Vagina (tissue), 2 donors: ENCODE results near the gene SUDS3. TPM values are rescaled to one million over a fixed set of nuclear protein-coding genes. Genes with fewer than 3 reads are reported as not detected.

Source experiments
- DNase-seq, 2 donors: peaks; one replicate each; pipeline ENCODE4 v3.0.0-alpha.2; 2017; ENCODE audit errors: extremely low spot score in 2 of 2
- H3K27ac ChIP-seq: fragments of 200-600 bp; sonication (generic); one replicate; pipeline ENCODE4 v1.5.1; 2019
- H3K27me3 ChIP-seq: fragments of 200-600 bp; sonication (generic); one replicate; pipeline ENCODE4 v1.5.1; 2019
- H3K36me3 ChIP-seq, 2 donors: fragments of 200-600 bp; sonication (generic); one replicate each; pipeline ENCODE4 v1.5.1; 2017 to 2019
- H3K4me1 ChIP-seq: fragments of 200-600 bp; sonication (generic); one replicate; pipeline ENCODE4 v1.5.1; 2019
- H3K4me3 ChIP-seq, 2 donors: fragments of 200-600 bp; sonication (generic); 1 replicate in 1 of 2; 2 replicates in 1 of 2; pipeline ENCODE4 v1.5.1; 2016 to 2019
- H3K9me3 ChIP-seq: fragments of 200-600 bp; sonication (generic); one replicate; pipeline ENCODE4 v1.5.1; 2019
- POLR2A ChIP-seq, 2 donors: fragments of 450-650 bp; IDR thresholded peaks; one replicate each; pipeline ENCODE4 v1.6.1; 2017; ENCODE audit warnings: antibody characterized with exemption in 2 of 2, mild to moderate bottlenecking in 2 of 2, moderate library complexity in 2 of 2
- POLR2AphosphoS5 ChIP-seq, 2 donors: sonication (generic); formaldehyde crosslinking; IDR thresholded peaks; one replicate each; pipeline ENCODE4 v1.9.0; 2017; ENCODE audit warnings: antibody characterized with exemption in 2 of 2, mild to moderate bottlenecking in 2 of 2, low read depth in 1 of 2; ENCODE audit not compliant: insufficient read depth in 1 of 2
- intact Hi-C: fragments of 100-400 bp; cut with DNase I; formaldehyde crosslinking; loops from one replicate; pipeline ENCODE4 v1.15.1; 2023
- total RNA-seq: library from RNA; depleted of rRNA; stranded (reverse); fragments of >200 nt; gene quantifications from one replicate; pipeline ENCODE4 v1.2.3, GENCODE V29; 2016
- TF ChIP-seq, protein P1 (sequence below), 3 experiments: fragments of 450-650 bp in 2 of 3; fragments of 200-600 bp in 1 of 3; sonication (generic) in 1 of 3; IDR thresholded peaks; one replicate each; pipeline ENCODE4 v1.5.1; 2017 to 2019; ENCODE audit warnings: antibody characterized with exemption in 3 of 3, mild to moderate bottlenecking in 2 of 3, moderate library complexity in 2 of 3

SUDS3 gene, protein sequence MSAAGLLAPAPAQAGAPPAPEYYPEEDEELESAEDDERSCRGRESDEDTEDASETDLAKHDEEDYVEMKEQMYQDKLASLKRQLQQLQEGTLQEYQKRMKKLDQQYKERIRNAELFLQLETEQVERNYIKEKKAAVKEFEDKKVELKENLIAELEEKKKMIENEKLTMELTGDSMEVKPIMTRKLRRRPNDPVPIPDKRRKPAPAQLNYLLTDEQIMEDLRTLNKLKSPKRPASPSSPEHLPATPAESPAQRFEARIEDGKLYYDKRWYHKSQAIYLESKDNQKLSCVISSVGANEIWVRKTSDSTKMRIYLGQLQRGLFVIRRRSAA
- 26.3 TPM for total RNA-seq

DNA sequence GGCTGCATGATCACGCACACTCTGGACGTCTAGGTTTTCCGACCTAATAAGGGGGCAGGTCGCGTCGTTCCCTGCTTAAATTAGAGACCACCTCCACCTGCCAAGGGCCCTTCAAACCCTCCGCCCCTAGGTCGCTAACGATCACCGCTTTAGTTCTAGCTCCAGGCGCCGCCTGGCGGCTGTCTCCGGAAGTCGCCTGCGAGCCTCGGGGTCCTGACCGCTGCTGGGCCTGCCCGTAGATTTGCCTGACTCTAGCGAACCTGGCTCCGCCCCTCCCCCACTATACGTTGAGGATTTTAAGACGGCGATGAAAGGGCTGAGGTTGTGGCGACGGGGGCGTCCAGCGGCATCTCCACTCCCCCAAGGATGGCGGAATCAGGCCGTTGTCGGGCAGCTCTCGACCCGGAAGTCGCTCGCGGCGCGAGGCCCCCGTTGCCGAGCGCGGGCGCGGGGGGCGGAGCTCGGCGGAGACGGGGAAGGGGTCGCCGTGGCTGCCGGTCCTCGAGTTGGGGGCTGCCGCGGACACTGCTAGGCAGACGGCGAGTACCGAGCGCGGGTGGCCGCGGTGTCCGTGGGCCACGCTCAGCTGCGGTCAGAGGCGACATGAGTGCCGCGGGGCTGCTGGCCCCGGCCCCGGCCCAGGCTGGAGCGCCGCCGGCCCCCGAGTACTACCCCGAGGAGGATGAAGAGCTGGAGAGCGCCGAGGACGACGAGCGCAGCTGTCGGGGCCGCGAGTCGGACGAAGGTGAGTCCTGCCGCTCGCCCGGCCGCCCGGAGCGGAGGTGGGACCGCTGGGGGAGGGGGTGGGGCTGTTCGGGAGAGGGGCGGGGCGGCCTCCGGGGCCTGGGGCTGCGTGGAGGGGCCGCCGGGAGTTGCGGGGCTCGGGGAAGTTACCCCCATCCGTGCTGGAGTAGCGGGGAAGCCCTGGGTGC lies at the start of gene SUDS3:
Gene SUDS3, plus strand, starts transcription at position 467 of the 932 bp plus-strand sequence. Its CDS starts 137 bp downstream, at position 604.
- peaks cover 44% of the 10 kb centered on the region for H3K4me1 ChIP-seq
- intact Hi-C loops = loop anchor here (2.0 to 5.0 kb wide), 3 partner anchors 194 to 254 kb away; partner anchors contain the start of gene PEBP1

DNA sequence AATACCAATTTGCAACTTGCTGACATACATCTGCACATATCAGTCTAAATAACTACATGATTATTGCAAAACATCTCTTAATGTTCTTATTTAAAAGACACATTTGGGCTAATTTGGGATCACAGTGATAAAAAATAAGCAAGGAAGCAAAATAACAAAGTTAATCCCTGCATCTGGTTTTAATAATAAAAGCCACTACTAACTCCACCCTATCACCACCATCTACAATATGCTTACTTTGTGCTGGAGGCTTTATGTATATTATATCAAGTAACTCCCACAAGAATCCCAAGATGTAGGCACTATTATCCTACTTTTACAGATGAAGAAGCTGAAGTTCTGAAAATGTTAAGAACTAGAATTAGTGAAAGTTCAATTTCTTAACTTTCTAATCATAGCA lies 49.4 kb upstream of the SUDS3 start:
- Histone ChIP-seq H3K36me3 (no peaks in the 10 kb centered on the region), H3K27ac (no peak overlapping the region), H3K4me1 (peaks cover 4% of the 10 kb centered on the region), H3K27me3 (no peaks in the 10 kb centered on the region), H3K9me3 (no peaks in the 10 kb centered on the region), H3K4me3 (no peak overlapping the region)
- no peak for TF ChIP-seq POLR2AphosphoS5 (IDR thresholded peaks at IDR 0.05; ENCODE audit: insufficient read depth in 1 of 2, low read depth in 1 of 2)
- TF ChIP-seq POLR2A (IDR thresholded peaks at IDR 0.05) = no peak
- TF ChIP-seq, protein P1, sequence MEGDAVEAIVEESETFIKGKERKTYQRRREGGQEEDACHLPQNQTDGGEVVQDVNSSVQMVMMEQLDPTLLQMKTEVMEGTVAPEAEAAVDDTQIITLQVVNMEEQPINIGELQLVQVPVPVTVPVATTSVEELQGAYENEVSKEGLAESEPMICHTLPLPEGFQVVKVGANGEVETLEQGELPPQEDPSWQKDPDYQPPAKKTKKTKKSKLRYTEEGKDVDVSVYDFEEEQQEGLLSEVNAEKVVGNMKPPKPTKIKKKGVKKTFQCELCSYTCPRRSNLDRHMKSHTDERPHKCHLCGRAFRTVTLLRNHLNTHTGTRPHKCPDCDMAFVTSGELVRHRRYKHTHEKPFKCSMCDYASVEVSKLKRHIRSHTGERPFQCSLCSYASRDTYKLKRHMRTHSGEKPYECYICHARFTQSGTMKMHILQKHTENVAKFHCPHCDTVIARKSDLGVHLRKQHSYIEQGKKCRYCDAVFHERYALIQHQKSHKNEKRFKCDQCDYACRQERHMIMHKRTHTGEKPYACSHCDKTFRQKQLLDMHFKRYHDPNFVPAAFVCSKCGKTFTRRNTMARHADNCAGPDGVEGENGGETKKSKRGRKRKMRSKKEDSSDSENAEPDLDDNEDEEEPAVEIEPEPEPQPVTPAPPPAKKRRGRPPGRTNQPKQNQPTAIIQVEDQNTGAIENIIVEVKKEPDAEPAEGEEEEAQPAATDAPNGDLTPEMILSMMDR (IDR thresholded peaks at IDR 0.05) = no peak
- intact Hi-C loops = no loop called here
- no peak for DNase-seq

More for the DNA sequence above, at the start of gene SUDS3:
- no peaks in the 10 kb centered on the region for H3K27me3 ChIP-seq
- H3K27ac ChIP-seq = peak within 1 kb of the TSS; percentile 84
- H3K9me3 ChIP-seq = no peaks in the 10 kb centered on the region
- DNase-seq = peak in 1 of 2 donors; percentile 91
- H3K36me3 ChIP-seq = peaks cover 0 to 10% of the 10 kb centered on the region in 2 donors
- H3K4me3 ChIP-seq = peak within 1 kb of the TSS; percentile 71 to 93
- TF ChIP-seq POLR2AphosphoS5 (IDR thresholded peaks at IDR 0.05; ENCODE audit: insufficient read depth in 1 of 2, low read depth in 1 of 2) = peak; percentile 84
- TF ChIP-seq, protein P1 (IDR thresholded peaks at IDR 0.05) = peak; percentile 88 to 99 (median 89)
- TF ChIP-seq POLR2A (IDR thresholded peaks at IDR 0.05) = peak in 1 of 2 donors; percentile 4

DNA sequence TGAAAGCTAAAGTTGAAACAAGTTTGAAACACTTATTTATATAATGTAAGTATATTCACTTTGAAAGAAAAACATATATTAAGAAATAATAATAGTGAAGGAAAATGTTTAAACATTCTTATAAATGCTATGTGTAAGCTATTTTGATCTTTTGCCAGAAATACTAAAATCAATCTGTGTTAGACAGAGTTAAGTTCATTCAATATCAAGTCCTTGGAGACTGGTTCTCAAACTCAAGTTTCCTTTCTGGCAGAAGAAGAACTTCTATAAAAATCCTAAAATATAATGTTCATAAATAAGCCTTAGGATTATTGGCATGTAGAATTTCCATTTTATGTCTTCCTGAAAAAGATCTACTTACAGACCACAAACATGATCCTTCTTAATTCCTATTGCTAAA lies 49.0 kb upstream of the SUDS3 start:
- H3K27me3 ChIP-seq = no peaks in the 10 kb centered on the region
- H3K4me1 ChIP-seq = peaks cover 4% of the 10 kb centered on the region
- TF ChIP-seq POLR2A (IDR thresholded peaks at IDR 0.05) (no peak), POLR2AphosphoS5 (IDR thresholded peaks at IDR 0.05; ENCODE audit: insufficient read depth in 1 of 2, low read depth in 1 of 2) (no peak)
- TF ChIP-seq, protein P1 (IDR thresholded peaks at IDR 0.05) = no peak
- DNase-seq = no peak
- no peak overlapping the region for H3K4me3 ChIP-seq
- no peak overlapping the region for H3K27ac ChIP-seq
- no peaks in the 10 kb centered on the region for H3K9me3 ChIP-seq
- no peaks in the 10 kb centered on the region for H3K36me3 ChIP-seq
- intact Hi-C loops = no loop called here

DNA sequence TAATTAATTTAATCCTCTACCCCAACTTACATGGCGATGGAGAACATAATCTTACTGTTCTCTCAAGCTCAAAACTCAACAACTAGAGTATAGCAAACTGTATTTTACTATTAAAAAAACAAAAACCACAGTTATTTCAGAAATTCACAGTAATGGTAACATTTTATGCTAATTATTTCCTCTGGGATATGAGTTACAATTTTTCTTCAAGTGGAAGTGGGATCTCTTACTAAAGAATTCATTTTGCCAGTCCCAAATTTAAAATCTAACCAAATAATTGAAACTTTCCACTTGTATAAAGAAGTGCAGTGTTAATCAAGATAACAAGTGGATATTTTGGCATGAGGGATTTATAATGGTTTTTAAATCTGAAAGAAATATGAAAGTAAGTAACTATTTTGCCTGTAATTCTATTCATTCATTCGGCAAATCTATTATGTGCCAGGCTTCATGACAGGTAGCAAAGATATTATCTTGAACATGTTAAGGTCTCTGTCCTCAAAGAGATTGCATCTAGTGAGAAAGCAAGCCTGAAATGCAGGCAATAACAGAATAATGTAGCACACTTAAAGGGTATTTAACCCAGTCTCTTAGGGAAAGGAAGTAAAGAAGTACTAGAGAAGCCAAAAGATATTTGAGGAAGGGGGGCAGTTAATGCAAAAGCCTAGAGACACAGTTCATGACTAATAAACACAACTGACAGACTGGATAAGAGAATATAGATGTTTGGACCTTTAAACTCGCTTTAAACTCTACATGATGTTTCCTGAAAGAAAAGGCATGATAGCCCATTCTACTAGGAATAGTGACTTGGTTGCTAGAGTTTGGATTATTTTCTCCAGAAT lies 47.6 kb upstream of the SUDS3 start:
- intact Hi-C loops = no loop called here
- Histone ChIP-seq H3K9me3 (no peaks in the 10 kb centered on the region), H3K4me3 (no peak overlapping the region), H3K27me3 (no peaks in the 10 kb centered on the region), H3K36me3 (no peaks in the 10 kb centered on the region), H3K4me1 (peaks cover 4% of the 10 kb centered on the region), H3K27ac (no peak overlapping the region)
- DNase-seq = no peak
- TF ChIP-seq, protein P1 (IDR thresholded peaks at IDR 0.05) = no peak
- no peak for TF ChIP-seq POLR2AphosphoS5 (IDR thresholded peaks at IDR 0.05; ENCODE audit: insufficient read depth in 1 of 2, low read depth in 1 of 2)
- no peak for TF ChIP-seq POLR2A (IDR thresholded peaks at IDR 0.05)
